ENCODE measurements around the gene LRRC59.

Gene LRRC59

DNA sequence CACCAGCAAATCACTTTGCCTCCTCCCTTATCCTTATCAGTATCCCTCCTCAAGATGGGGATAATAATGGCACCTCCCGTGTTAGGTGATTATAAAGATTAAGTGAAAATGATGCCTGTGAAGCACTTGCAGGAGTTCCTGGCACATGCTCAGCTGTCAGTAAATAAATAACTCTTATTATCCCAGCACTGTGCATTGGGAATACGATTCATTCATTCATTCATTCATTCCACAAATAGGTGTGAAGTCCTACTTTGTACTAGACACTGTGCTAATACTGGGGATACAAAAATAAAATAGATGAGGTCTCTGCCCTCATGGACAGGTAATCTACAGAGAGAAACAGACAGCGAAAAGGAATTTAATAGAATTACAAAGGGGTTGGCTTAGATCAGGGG is 49.4 kb downstream of the LRRC59 start:
- no peak overlapping the region for H2AK5ac ChIP-seq (ENCODE audit: low read length)

DNA sequence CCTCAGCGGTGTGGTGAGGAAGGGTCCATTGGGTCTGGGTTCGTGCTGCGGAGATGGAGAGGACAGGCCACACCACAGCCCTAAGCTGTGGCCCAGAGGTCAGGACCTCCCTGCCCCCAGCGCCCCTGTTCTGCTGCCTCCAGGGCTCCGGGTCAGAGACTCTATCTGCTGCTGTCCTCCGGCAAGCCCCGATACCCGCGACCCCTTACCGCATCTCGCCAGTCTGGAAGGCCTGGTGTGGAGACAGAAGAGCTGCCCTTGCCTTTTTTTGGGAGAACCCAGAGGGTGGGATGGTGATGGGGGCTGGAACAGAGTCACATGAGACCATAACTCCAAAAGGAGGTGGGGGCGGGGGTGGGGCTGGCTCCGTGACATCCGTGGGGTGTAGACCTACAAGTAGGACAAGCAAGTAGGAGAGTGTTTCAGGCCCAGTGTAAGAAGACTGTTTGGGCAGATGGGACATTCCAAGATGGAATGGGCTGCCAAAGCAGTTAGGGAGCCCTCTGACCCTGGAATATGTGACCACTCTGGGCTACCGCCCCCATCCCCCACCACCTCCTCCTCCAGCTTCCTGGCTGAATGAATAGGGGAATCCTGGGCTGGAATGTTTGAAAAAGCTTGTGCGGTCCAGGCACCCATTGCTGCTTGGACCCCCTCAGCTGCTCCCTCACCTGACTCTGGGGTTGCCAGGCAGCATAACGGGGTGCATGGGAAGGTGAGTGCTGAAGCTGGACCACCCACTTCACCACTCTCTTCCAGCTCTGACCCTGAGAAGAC is 50.0 kb downstream of the LRRC59 start:
- no peaks in the 10 kb centered on the region for H3K79me2 ChIP-seq (ENCODE audit: control insufficient read depth, insufficient read depth, low read length)
- H3K23ac ChIP-seq (ENCODE audit: low read length) = no peak overlapping the region
- peak overlapping the region; percentile 32 for H3K18ac ChIP-seq (ENCODE audit: low read length)
- H3K36me3 ChIP-seq (ENCODE audit: control insufficient read depth, insufficient read depth, low read length) = no peaks in the 10 kb centered on the region
- DNase-seq = peak; percentile 50
- no peak overlapping the region for H3K4ac ChIP-seq (ENCODE audit: low read depth, low read length)
- peak overlapping the region; percentile 87 for H3K9ac ChIP-seq (ENCODE audit: low read length)
- H3K56ac ChIP-seq (ENCODE audit: low read length) = peak overlapping the region; percentile 98
- WGBS (ENCODE audit: extremely low coverage, insufficient coverage, low lambda C conversion rate) = no CpG with 5 or more reads among the region's 17 CpGs
- H2AK5ac ChIP-seq (ENCODE audit: low read length) = no peak overlapping the region
- H4K5ac ChIP-seq (ENCODE audit: low read length) = no peak overlapping the region
- H2BK5ac ChIP-seq (ENCODE audit: low read length) = no peak overlapping the region
- peaks cover 10% of the 10 kb centered on the region for H3K4me1 ChIP-seq (ENCODE audit: control insufficient read depth, low read depth, low read length)
- H4K8ac ChIP-seq (ENCODE audit: low read depth, low read length) = no peak overlapping the region
- peak overlapping the region; percentile 23 for H3K4me3 ChIP-seq (ENCODE audit: low read length)
- H2BK15ac ChIP-seq (replicated peaks; ENCODE audit: low read depth) = no peak overlapping the region
- H3K27me3 ChIP-seq (ENCODE audit: insufficient read depth, low read length, poor library complexity) = no peaks in the 10 kb centered on the region
- no peak overlapping the region for H3K27ac ChIP-seq (ENCODE audit: low read depth, low read length)
- H3K79me1 ChIP-seq (ENCODE audit: low read length) = peaks cover 6% of the 10 kb centered on the region
- H3K4me2 ChIP-seq (ENCODE audit: low read length) = peak overlapping the region; percentile 52
- H2BK120ac ChIP-seq (ENCODE audit: low read depth, low read length) = no peak overlapping the region

More for the DNA sequence above, 49.4 kb downstream of the LRRC59 start:
- Histone ChIP-seq H3K23ac (ENCODE audit: low read length) (peak overlapping the region; percentile 24), H3K9ac (ENCODE audit: low read length) (no peak overlapping the region), H3K4me3 (ENCODE audit: low read length) (no peak overlapping the region), H3K36me3 (ENCODE audit: control insufficient read depth, insufficient read depth, low read length) (no peaks in the 10 kb centered on the region), H3K56ac (ENCODE audit: low read length) (no peak overlapping the region), H3K4me1 (ENCODE audit: control insufficient read depth, low read depth, low read length) (peaks cover 10% of the 10 kb centered on the region), H2BK120ac (ENCODE audit: low read depth, low read length) (no peak overlapping the region), H4K8ac (ENCODE audit: low read depth, low read length) (no peak overlapping the region), H3K27ac (ENCODE audit: low read depth, low read length) (no peak overlapping the region), H3K79me1 (ENCODE audit: low read length) (peaks cover 6% of the 10 kb centered on the region), H3K27me3 (ENCODE audit: insufficient read depth, low read length, poor library complexity) (no peaks in the 10 kb centered on the region), H3K18ac (ENCODE audit: low read length) (no peak overlapping the region), H3K79me2 (ENCODE audit: control insufficient read depth, insufficient read depth, low read length) (no peaks in the 10 kb centered on the region), H4K5ac (ENCODE audit: low read length) (no peak overlapping the region), H2BK5ac (ENCODE audit: low read length) (no peak overlapping the region), H2BK15ac (replicated peaks; ENCODE audit: low read depth) (no peak overlapping the region), H3K4me2 (ENCODE audit: low read length) (no peak overlapping the region), H3K4ac (ENCODE audit: low read depth, low read length) (no peak overlapping the region)
- DNase-seq = peak; percentile 43
- no CpG with 5 or more reads among the region's 3 CpGs for WGBS (ENCODE audit: extremely low coverage, insufficient coverage, low lambda C conversion rate)

DNA sequence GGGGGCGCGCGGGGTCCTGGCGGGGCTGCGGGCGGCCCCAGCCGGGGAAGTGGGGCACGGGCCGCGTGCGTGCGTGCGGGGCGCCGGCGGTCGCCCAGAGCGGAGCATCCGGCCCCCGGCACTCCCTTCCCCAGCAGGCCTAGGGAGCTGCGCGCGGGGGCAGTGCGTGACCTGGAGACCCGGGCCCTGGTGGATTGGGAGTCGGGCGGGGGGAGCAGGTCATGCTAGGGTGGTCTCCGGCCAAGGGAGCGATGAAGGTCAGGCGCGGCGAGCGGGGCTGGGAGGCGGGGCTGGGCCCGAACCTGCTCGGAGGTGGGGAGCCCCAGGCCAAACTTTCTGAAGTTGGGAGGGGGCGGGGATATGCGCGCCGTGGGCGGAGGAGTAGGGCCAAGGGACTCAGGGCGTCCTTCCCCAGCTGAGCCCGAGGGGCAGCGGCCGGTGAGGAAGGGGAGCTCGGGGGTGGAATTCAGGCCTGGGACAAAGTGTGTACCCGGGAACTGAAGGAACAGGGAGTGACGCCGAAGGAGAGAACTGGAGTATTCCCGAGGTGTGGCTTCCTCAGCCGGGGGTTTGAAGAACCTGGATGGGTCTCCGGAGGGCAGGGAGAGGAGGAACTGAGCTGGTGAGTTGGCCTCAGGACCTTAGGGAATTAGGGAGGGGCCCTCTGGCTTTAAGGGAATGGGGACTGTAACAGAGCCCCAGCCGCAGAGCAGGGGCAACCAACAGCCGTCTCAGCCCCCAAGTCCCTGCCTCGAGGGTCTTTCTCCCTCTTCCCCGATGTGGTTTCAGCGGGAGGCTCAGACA is 50.8 kb downstream of the LRRC59 start:
- H4K5ac ChIP-seq (ENCODE audit: low read length) = no peak overlapping the region
- H2BK15ac ChIP-seq (replicated peaks; ENCODE audit: low read depth) = no peak overlapping the region
- H2BK5ac ChIP-seq (ENCODE audit: low read length) = no peak overlapping the region

DNA sequence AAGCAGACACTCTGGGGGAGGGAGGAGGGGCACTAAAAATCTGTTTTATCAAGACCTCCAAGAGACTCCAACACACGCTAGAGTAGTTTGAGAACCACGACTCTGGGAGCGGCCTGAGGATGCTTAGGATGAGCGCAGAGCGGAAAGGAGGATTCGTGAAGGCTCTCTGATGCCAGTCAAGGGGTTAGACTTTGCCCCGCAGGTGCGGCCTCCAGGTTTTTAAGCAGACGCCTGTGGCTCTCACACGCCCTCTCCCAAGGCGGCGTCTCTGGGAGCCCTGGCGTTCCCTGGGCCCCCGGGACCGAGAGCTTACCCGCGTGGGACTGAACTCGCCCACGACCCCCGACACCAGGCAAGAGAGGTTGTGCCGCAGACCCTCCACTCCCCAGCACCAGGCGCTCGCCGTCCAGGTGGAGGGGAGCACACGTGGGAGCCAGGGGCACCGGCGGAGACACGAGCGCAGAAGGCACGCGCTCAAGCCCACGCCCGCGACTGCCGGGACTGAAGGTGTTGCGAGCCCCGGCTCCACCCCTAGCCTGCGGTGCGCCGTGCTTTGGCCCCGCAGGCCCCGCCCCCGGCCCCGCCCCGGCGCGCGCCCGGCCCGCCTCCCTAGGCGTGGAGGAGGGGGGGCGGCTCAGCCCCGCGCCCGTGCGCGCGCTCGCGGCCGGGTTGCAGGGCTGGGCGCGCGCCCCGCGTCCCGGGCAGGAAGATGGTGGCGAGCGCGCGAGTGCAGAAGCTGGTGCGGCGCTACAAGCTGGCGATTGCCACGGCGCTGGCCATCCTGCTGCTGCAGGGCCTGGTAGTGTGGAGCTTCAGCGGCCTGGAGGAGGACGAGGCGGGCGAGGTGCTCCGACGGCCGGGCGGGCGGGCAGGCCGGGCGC is 51.7 kb downstream of the LRRC59 start, which contains the start of gene XYLT2:
Gene XYLT2 (plus strand): TSS at position 695 of the 881 bp plus-strand sequence. CDS start 15 bp downstream, at position 710.
- peak within 1 kb of the TSS; percentile 72 for H3K27ac ChIP-seq (ENCODE audit: low read depth, low read length)
- no peaks in the 10 kb centered on the region for H3K36me3 ChIP-seq (ENCODE audit: control insufficient read depth, insufficient read depth, low read length)
- H3K18ac ChIP-seq (ENCODE audit: low read length) = peak within 1 kb of the TSS; percentile 70
- H3K4me3 ChIP-seq (ENCODE audit: low read length) = peak within 1 kb of the TSS; percentile 43
- peak within 1 kb of the TSS; percentile 87 for H3K9ac ChIP-seq (ENCODE audit: low read length)
- no peaks in the 10 kb centered on the region for H3K79me2 ChIP-seq (ENCODE audit: control insufficient read depth, insufficient read depth, low read length)
- DNase-seq = peak; percentile 90
- no peak within 1 kb of the TSS for H3K23ac ChIP-seq (ENCODE audit: low read length)
- H3K27me3 ChIP-seq (ENCODE audit: insufficient read depth, low read length, poor library complexity) = no peaks in the 10 kb centered on the region
- H4K8ac ChIP-seq (ENCODE audit: low read depth, low read length) = peak within 1 kb of the TSS; percentile 58
- H3K4me1 ChIP-seq (ENCODE audit: control insufficient read depth, low read depth, low read length) = peaks cover 10% of the 10 kb centered on the region
- H3K79me1 ChIP-seq (ENCODE audit: low read length) = peaks cover 6% of the 10 kb centered on the region
- H3K56ac ChIP-seq (ENCODE audit: low read length) = peak within 1 kb of the TSS; percentile 98
- H3K4me2 ChIP-seq (ENCODE audit: low read length) = peak within 1 kb of the TSS; percentile 88
- H3K4ac ChIP-seq (ENCODE audit: low read depth, low read length) = peak within 1 kb of the TSS; percentile 73
- no peak within 1 kb of the TSS for H4K5ac ChIP-seq (ENCODE audit: low read length)
- no peak within 1 kb of the TSS for H2BK15ac ChIP-seq (replicated peaks; ENCODE audit: low read depth)
- no CpG with 5 or more reads among the region's 87 CpGs for WGBS (ENCODE audit: extremely low coverage, insufficient coverage, low lambda C conversion rate)
- peak within 1 kb of the TSS; percentile 39 for H2BK120ac ChIP-seq (ENCODE audit: low read depth, low read length)
- H2AK5ac ChIP-seq (ENCODE audit: low read length) = no peak within 1 kb of the TSS
- no peak within 1 kb of the TSS for H2BK5ac ChIP-seq (ENCODE audit: low read length)

More for the DNA sequence above, 50.8 kb downstream of the LRRC59 start:
- H3K79me1 ChIP-seq (ENCODE audit: low read length) = peaks cover 6% of the 10 kb centered on the region
- H3K27ac ChIP-seq (ENCODE audit: low read depth, low read length) = peak overlapping the region; percentile 72
- H3K4me3 ChIP-seq (ENCODE audit: low read length) = peak overlapping the region; percentile 23
- no CpG with 5 or more reads among the region's 57 CpGs for WGBS (ENCODE audit: extremely low coverage, insufficient coverage, low lambda C conversion rate)
- no peaks in the 10 kb centered on the region for H3K27me3 ChIP-seq (ENCODE audit: insufficient read depth, low read length, poor library complexity)
- H2AK5ac ChIP-seq (ENCODE audit: low read length) = no peak overlapping the region
- peak overlapping the region; percentile 70 for H3K18ac ChIP-seq (ENCODE audit: low read length)
- peaks cover 10% of the 10 kb centered on the region for H3K4me1 ChIP-seq (ENCODE audit: control insufficient read depth, low read depth, low read length)
- H4K8ac ChIP-seq (ENCODE audit: low read depth, low read length) = peak overlapping the region; percentile 58
- H3K79me2 ChIP-seq (ENCODE audit: control insufficient read depth, insufficient read depth, low read length) = no peaks in the 10 kb centered on the region
- H3K4ac ChIP-seq (ENCODE audit: low read depth, low read length) = peak overlapping the region; percentile 73
- H3K23ac ChIP-seq (ENCODE audit: low read length) = no peak overlapping the region
- H3K9ac ChIP-seq (ENCODE audit: low read length) = peak overlapping the region; percentile 87
- DNase-seq = peak; percentile 55
- peak overlapping the region; percentile 98 for H3K56ac ChIP-seq (ENCODE audit: low read length)
- H3K4me2 ChIP-seq (ENCODE audit: low read length) = peak overlapping the region; percentile 52
- H3K36me3 ChIP-seq (ENCODE audit: control insufficient read depth, insufficient read depth, low read length) = no peaks in the 10 kb centered on the region
- peak overlapping the region; percentile 39 for H2BK120ac ChIP-seq (ENCODE audit: low read depth, low read length)

DNA sequence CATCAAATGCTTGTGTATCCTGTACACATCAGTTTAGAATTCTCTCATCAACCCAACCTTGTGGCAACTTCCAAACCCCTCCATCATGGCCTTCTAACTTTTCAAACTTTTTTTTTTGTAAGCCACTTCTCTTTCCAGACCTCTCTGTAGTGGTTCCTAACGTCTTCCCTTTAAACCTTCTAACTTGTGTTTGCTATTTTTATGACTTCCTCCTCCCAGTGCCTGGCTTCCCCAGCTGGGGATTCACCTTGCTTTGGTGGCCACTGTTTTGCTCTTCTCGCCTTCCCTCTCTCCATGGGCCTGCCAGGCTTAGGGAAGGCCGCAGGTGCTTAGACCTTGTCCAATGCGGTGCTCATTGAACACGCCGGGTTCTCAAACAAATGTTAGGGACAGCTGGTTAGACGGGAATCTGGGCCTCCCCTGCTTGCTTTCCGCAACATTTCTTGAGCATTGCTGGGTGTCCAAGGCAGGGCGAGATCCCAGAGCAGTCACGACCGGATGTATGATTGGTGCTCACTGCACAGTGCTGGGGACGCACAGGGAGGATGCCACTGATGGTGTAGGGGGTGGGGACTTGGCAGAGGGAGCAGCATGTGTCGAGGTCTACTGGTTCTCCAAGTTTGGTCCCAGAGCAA is 52.5 kb downstream of the LRRC59 start:
- DNase-seq = no peak
- Histone ChIP-seq H3K4ac (ENCODE audit: low read depth, low read length) (no peak overlapping the region), H3K23ac (ENCODE audit: low read length) (no peak overlapping the region), H3K18ac (ENCODE audit: low read length) (no peak overlapping the region), H3K9ac (ENCODE audit: low read length) (no peak overlapping the region), H2BK15ac (replicated peaks; ENCODE audit: low read depth) (no peak overlapping the region), H3K79me1 (ENCODE audit: low read length) (peaks cover 6% of the 10 kb centered on the region), H3K4me1 (ENCODE audit: control insufficient read depth, low read depth, low read length) (peaks cover 10% of the 10 kb centered on the region), H2BK5ac (ENCODE audit: low read length) (no peak overlapping the region), H3K27ac (ENCODE audit: low read depth, low read length) (no peak overlapping the region), H2BK120ac (ENCODE audit: low read depth, low read length) (no peak overlapping the region), H4K5ac (ENCODE audit: low read length) (no peak overlapping the region), H3K36me3 (ENCODE audit: control insufficient read depth, insufficient read depth, low read length) (no peaks in the 10 kb centered on the region), H3K4me2 (ENCODE audit: low read length) (no peak overlapping the region), H2AK5ac (ENCODE audit: low read length) (no peak overlapping the region), H3K56ac (ENCODE audit: low read length) (no peak overlapping the region), H3K4me3 (ENCODE audit: low read length) (no peak overlapping the region), H3K79me2 (ENCODE audit: control insufficient read depth, insufficient read depth, low read length) (no peaks in the 10 kb centered on the region), H3K27me3 (ENCODE audit: insufficient read depth, low read length, poor library complexity) (no peaks in the 10 kb centered on the region), H4K8ac (ENCODE audit: low read depth, low read length) (no peak overlapping the region)
- no CpG with 5 or more reads among the region's 13 CpGs for WGBS (ENCODE audit: extremely low coverage, insufficient coverage, low lambda C conversion rate)

Data from mesendoderm (in vitro differentiated cells).